HG02852 (cell line): ENCODE results near the gene CDC42BPB.

Experiments
- ATAC-seq: cut with Tn5 transposase; IDR thresholded peaks from one replicate; pipeline ENCODE4 v1.9.1; 2021; ENCODE audit warnings: mild to moderate bottlenecking, moderate library complexity; ENCODE audit not compliant: unreplicated experiment

The CDC42BPB gene

GRCh38 chr14:103096387-103096786, 39.0 kb upstream of the CDC42BPB start:
- no peak for ATAC-seq

- ATAC-seq, result no peak
Observed at GRCh38 chr14:103095210-103095778, 37.9 kb upstream of the CDC42BPB start.

- no peak for ATAC-seq
Observed at GRCh38 chr14:103094406-103095209, 37.3 kb upstream of the CDC42BPB start, which contains the start of gene EXOC3L4. TSS of gene EXOC3L4 (plus strand) at chr14:103094725. CDS start at chr14:103100220, 5,495 bp downstream.

GRCh38 chr14:103093856-103094405, 36.6 kb upstream of the CDC42BPB start:
- no peak for ATAC-seq

GRCh38 chr14:103091883-103092222, 34.5 kb upstream of the CDC42BPB start:
- ATAC-seq, result no peak

- ATAC-seq, result no peak
Observed at GRCh38 chr14:103091041-103091882, 33.9 kb upstream of the CDC42BPB start.

- no peak for ATAC-seq
Observed at GRCh38 chr14:103090481-103091020, 33.2 kb upstream of the CDC42BPB start.

GRCh38 chr14:103089386-103090335, 32.3 kb upstream of the CDC42BPB start:
- no peak for ATAC-seq

GRCh38 chr14:103088921-103089320, 31.6 kb upstream of the CDC42BPB start:
- ATAC-seq, result no peak

GRCh38 chr14:103087343-103087835, 30.0 kb upstream of the CDC42BPB start:
- ATAC-seq, result no peak

- ATAC-seq, result no peak
Observed at GRCh38 chr14:103086771-103087342, 29.5 kb upstream of the CDC42BPB start.

- no peak for ATAC-seq
Observed at GRCh38 chr14:103085106-103086091, 28.1 kb upstream of the CDC42BPB start.

GRCh38 chr14:103084021-103084919, 26.9 kb upstream of the CDC42BPB start, which contains the start of gene LBHD2:
TSS of gene LBHD2 (plus strand) at chr14:103084210. CDS start at chr14:103086013, 1,803 bp downstream.
- ATAC-seq, result no peak

GRCh38 chr14:103081951-103082350, 24.6 kb upstream of the CDC42BPB start:
- ATAC-seq, result no peak

- no peak for ATAC-seq
Observed at GRCh38 chr14:103078860-103079587, 21.7 kb upstream of the CDC42BPB start.

GRCh38 chr14:103078420-103078749, 21.0 kb upstream of the CDC42BPB start:
- ATAC-seq, result no peak
